Measurements from ENCODE around the gene FFAR1.

- no peak for TF ChIP-seq POLR2A (IDR thresholded peaks at IDR 0.05; ENCODE audit: low read length)
- TF ChIP-seq GATA1 (IDR thresholded peaks at IDR 0.05; ENCODE audit: low read depth, low read length): no peak
Observed at GRCh38 chr19:35348911-35349611, 1.4 kb downstream of the FFAR1 start.

Measured in erythroblast (primary cell).